Measurements from ENCODE around the gene ST6GALNAC6.
A peak's percentile ranks its signal among the peaks of the same experiment; 100 is the strongest.

Gene ST6GALNAC6

GRCh38 chr9:127916720-127917581 lies 17.5 kb upstream of the ST6GALNAC6 start, which contains the start of gene ST6GALNAC4:
Gene ST6GALNAC4, minus strand, starts transcription at chr9:127917041. Its CDS starts 622 bp downstream, at chr9:127916419.
- peak; percentile 83 for DNase-seq (ENCODE audit: low spot score)

- no peak for DNase-seq (ENCODE audit: low spot score)
Observed at GRCh38 chr9:127915801-127916719, 16.7 kb upstream of the ST6GALNAC6 start.

GRCh38 chr9:127915325-127915752 lies 15.9 kb upstream of the ST6GALNAC6 start:
- DNase-seq (ENCODE audit: low spot score) = no peak

- DNase-seq (ENCODE audit: low spot score) = no peak
Observed at GRCh38 chr9:127913682-127914081, 14.3 kb upstream of the ST6GALNAC6 start.

GRCh38 chr9:127912882-127913281 lies 13.5 kb upstream of the ST6GALNAC6 start:
- no peak for DNase-seq (ENCODE audit: low spot score)

GRCh38 chr9:127912296-127912695 lies 12.9 kb upstream of the ST6GALNAC6 start:
- no peak for DNase-seq (ENCODE audit: low spot score)

GRCh38 chr9:127910613-127911205 lies 11.3 kb upstream of the ST6GALNAC6 start:
- DNase-seq (ENCODE audit: low spot score) = no peak

GRCh38 chr9:127909839-127910273 lies 10.5 kb upstream of the ST6GALNAC6 start:
- no peak for DNase-seq (ENCODE audit: low spot score)

GRCh38 chr9:127908660-127908926 lies 9.2 kb upstream of the ST6GALNAC6 start:
- DNase-seq (ENCODE audit: low spot score) = no peak

- no peak for DNase-seq (ENCODE audit: low spot score)
Observed at GRCh38 chr9:127907867-127908659, 8.7 kb upstream of the ST6GALNAC6 start.

GRCh38 chr9:127905788-127906191 lies 6.4 kb upstream of the ST6GALNAC6 start:
- no peak for DNase-seq (ENCODE audit: low spot score)

- DNase-seq (ENCODE audit: low spot score) = no peak
Observed at GRCh38 chr9:127905004-127905728, 5.8 kb upstream of the ST6GALNAC6 start.

GRCh38 chr9:127904561-127905003 lies 5.2 kb upstream of the ST6GALNAC6 start:
- DNase-seq (ENCODE audit: low spot score) = peak; percentile 72

- peak; percentile 72 for DNase-seq (ENCODE audit: low spot score)
Observed at GRCh38 chr9:127903557-127904475, 4.4 kb upstream of the ST6GALNAC6 start.

- no peak for DNase-seq (ENCODE audit: low spot score)
Observed at GRCh38 chr9:127898433-127899127, 823 bp downstream of the ST6GALNAC6 start.

GRCh38 chr9:127897193-127897692 lies 2.2 kb downstream of the ST6GALNAC6 start:
- DNase-seq (ENCODE audit: low spot score) = peak; percentile 72

GRCh38 chr9:127896395-127897192 lies 2.8 kb downstream of the ST6GALNAC6 start:
- no peak for DNase-seq (ENCODE audit: low spot score)

- no peak for DNase-seq (ENCODE audit: low spot score)
Observed at GRCh38 chr9:127895811-127896210, 3.6 kb downstream of the ST6GALNAC6 start.

Measured in SK-N-DZ (cell line).